Psoas muscle (tissue), 8 donors: Measurements from ENCODE around the gene TGIF1. TPM values are rescaled to one million over a fixed set of nuclear protein-coding genes. Genes with fewer than 3 reads are reported as not detected.

Experiments used
- ATAC-seq, 4 donors: fragments of 200-7000 bp; cut with Tn5 transposase; one replicate each; pipeline ENCODE4 v1.9.1; 2020; ENCODE audit warnings: moderate library complexity in 3 of 4, mild to moderate bottlenecking in 2 of 4
- DNase-seq, 2 donors: peaks; one replicate each; pipeline ENCODE4 v3.0.0-alpha.2; 2020
- H3K27ac ChIP-seq: fragments of 200-600 bp; one replicate; pipeline ENCODE4 v1.8.0; 2022
- H3K27me3 ChIP-seq, 3 donors: fragments of 200-600 bp in 1 of 3; one replicate each; pipeline versions ENCODE4 v1.6.1 to v1.8.0; 2013 to 2022; ENCODE audit warnings: low read length in 2 of 3, mild to moderate bottlenecking in 2 of 3, moderate library complexity in 1 of 3; ENCODE audit not compliant: insufficient read depth in 3 of 3
- H3K36me3 ChIP-seq, 2 donors: fragments of 200-600 bp in 1 of 2; one replicate each; pipeline versions ENCODE4 v1.6.1 to v1.8.0; 2013 to 2022; ENCODE audit warnings: low read depth in 1 of 2, mild to moderate bottlenecking in 1 of 2, moderate library complexity in 1 of 2; ENCODE audit not compliant: insufficient read depth in 1 of 2
- H3K4me1 ChIP-seq: fragments of 200-600 bp; one replicate; pipeline ENCODE4 v1.8.0; 2022
- H3K4me3 ChIP-seq: fragments of 200-600 bp; one replicate; pipeline ENCODE4 v1.8.0; 2022; ENCODE audit warnings: mild to moderate bottlenecking
- H3K9me3 ChIP-seq: fragments of 200-600 bp; one replicate; pipeline ENCODE4 v1.8.0; 2022
- WGBS, 3 donors: extraction: QIAGEN DNeasy Blood & Tissue Kit; methylation state at CpG; one replicate each; pipeline versions ENCODE4 v1.1.6 to v1.1.7; 2013; 5-methylcytosine and 5-hydroxymethylcytosine counted together
- intact Hi-C, 2 donors: fragments of 100-400 bp; cut with DNase I; formaldehyde crosslinking; loops; one replicate each; pipeline versions ENCODE4 v1.11.0 to v1.14.2; 2022
- polyA plus RNA-seq, 3 donors: library from polyadenylated mRNA; stranded (reverse); fragments of 200-250 nt; gene quantifications; one replicate each; pipeline ENCODE4 v1.2.3, GENCODE V29; 2013
- total RNA-seq, 4 donors: library from RNA; stranded (reverse); fragmentation: NEBNext Ultra II Directional in 2 of 4; extraction: Animal tissue kit (Norgen Biotek cat#: 25700) in 2 of 4; gene quantifications; one replicate each; pipeline versions ENCODE4 v1.2.1 to v1.2.4, GENCODE V29; 2021 to 2023
- TF ChIP-seq, protein P1 (sequence below): fragments of 200-600 bp; IDR thresholded peaks from one replicate; pipeline ENCODE4 v1.8.0; 2022; ENCODE audit warnings: antibody characterized with exemption
- donor health status: healthy with polysubstance abuse.
- donor health status: DM: no; HTN: no; CAD: no; lungs with moderate emphysema.
- donor health status: Bipolar disorder and iron deficiency.
- donor health status: healthy.
- donor health status: DM: yes; HTN: yes; CAD: no.
- donor health status: DM: no; HTN: no; CAD: no.
- donor health status: DM: no; HTN: no; CAD: no.
- donor health status: DM: yes; HTN: yes; CAD: no.

Gene TGIF1
- total and polyA plus RNA-seq, 7 donors = 18.2 to 200 (median 57.4) TPM

DNA sequence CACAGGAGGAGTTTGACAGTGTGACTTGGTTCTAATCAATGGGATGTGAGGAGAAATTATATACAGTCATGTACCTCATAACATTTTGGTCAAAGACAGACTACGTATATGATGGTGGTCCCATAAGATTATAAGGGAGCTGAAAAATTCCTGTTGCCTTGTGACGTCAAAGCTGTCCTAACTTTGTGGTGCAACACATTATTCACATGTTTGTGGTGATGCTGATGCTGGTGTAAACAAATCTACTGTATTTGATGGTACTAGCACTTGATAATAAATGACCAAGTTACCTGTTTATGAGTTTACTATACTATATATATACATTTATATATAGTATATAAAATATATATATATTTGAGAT lies 29.1 kb upstream of the TGIF1 start:
- intact Hi-C loops = loop anchor here (5.0 to 10.0 kb wide), 2 partner anchors 104 to 106 kb away; no protein-coding TSS in a partner anchor
- Histone ChIP-seq H3K4me3 (no peak overlapping the region), H3K36me3 (no peaks in the 10 kb centered on the region), H3K27ac (no peak overlapping the region), H3K4me1 (no peaks in the 10 kb centered on the region), H3K27me3 (no peaks in the 10 kb centered on the region), H3K9me3 (no peaks in the 10 kb centered on the region)
- 91 to 95% (median 92%) methylated on average over 2 of the region's 2 CpGs for WGBS, 3 donors
- ATAC-seq = no peak
- DNase-seq = no peak
- TF ChIP-seq, protein P1, sequence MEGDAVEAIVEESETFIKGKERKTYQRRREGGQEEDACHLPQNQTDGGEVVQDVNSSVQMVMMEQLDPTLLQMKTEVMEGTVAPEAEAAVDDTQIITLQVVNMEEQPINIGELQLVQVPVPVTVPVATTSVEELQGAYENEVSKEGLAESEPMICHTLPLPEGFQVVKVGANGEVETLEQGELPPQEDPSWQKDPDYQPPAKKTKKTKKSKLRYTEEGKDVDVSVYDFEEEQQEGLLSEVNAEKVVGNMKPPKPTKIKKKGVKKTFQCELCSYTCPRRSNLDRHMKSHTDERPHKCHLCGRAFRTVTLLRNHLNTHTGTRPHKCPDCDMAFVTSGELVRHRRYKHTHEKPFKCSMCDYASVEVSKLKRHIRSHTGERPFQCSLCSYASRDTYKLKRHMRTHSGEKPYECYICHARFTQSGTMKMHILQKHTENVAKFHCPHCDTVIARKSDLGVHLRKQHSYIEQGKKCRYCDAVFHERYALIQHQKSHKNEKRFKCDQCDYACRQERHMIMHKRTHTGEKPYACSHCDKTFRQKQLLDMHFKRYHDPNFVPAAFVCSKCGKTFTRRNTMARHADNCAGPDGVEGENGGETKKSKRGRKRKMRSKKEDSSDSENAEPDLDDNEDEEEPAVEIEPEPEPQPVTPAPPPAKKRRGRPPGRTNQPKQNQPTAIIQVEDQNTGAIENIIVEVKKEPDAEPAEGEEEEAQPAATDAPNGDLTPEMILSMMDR = no peak

DNA sequence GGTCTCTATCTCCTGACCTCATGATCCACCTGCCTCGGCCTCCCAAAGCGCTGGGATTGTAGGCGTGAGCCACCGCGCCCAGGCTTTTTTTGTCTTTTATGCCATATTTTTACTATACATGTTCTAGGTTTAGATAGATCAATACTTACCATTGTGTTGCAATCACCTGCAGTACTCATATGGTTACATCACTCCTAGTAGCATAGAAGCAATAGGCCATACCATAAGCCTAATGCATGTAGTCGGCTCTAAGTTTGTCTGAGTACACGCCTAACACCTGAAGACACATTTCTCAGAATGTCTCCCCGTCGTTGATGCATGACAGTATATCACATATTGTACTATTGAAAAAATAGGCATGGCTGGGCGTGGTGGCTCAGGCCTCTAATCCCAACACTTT lies 27.1 kb upstream of the TGIF1 start:
- Histone ChIP-seq H3K9me3 (no peaks in the 10 kb centered on the region), H3K27me3 (no peaks in the 10 kb centered on the region), H3K4me1 (no peaks in the 10 kb centered on the region), H3K27ac (no peak overlapping the region), H3K4me3 (no peak overlapping the region), H3K36me3 (no peaks in the 10 kb centered on the region)
- DNase-seq (no peak), ATAC-seq (no peak)
- TF ChIP-seq, protein P1 = no peak
- intact Hi-C loops = loop anchor here (5.0 to 10.0 kb wide), 2 partner anchors 106 to 108 kb away; no protein-coding TSS in a partner anchor
- 96 to 98% (median 97%) methylated on average over 10 of the region's 10 CpGs for WGBS, 3 donors

DNA sequence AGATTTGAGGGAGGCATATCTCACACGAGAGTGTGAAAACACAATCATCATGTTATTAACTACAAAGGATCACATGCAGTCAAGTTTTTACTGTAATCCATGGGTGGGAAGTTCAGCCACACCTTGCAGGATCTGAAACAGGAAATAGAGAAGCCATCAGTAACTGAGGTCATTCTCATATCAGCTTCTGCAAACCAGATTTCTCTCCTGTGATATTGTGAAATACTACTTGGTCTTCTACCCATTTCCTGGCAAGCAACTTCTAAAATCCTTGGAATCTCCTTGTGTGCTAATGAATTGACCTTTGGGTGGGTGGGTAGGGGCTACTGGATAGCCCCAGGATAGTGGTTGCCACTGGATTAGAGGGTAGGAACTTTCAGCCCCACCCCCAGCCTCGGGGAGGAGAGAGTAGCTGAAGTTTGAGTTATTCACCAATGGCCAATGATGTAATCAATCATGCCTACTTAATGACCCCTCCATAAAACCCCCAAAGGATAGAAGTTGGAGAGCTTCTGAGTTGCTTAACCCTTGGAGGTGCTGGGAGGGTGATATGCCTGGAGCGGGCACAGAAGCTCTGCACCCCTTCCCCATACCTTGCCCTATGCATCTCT lies 25.6 kb upstream of the TGIF1 start:
- H3K9me3 ChIP-seq = no peaks in the 10 kb centered on the region
- DNase-seq = no peak
- intact Hi-C loops = loop anchor here (5.0 to 10.0 kb wide), 2 partner anchors 107 to 110 kb away; no protein-coding TSS in a partner anchor
- H3K27me3 ChIP-seq = no peaks in the 10 kb centered on the region
- TF ChIP-seq, protein P1 = no peak
- WGBS, 3 donors = 43 to 52% (median 46%) methylated on average over 3 of the region's 3 CpGs
- no peaks in the 10 kb centered on the region for H3K36me3 ChIP-seq
- ATAC-seq = no peak
- no peak overlapping the region for H3K27ac ChIP-seq
- H3K4me3 ChIP-seq = no peak overlapping the region
- H3K4me1 ChIP-seq = no peaks in the 10 kb centered on the region

DNA sequence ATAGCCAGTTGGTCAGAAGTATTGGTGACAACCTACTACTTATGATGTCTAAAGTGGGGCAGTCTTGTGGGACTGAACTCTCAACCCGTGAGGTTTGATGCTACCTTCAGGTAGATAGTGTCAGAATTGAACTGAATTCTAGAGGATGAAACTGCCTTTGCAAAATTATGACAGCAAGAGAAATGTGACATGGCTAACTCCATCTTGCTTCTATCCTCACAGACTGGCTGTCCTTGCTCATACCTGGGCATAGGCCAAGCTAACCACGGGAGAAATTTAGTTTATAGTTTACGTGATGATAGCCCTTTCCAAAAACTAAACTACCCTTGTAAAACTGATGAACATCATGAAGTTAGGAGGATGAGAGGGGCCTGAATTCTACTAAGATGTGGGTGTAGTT lies 24.9 kb upstream of the TGIF1 start:
- WGBS, 3 donors = 69 to 85% (median 74%) methylated on average over 3 of the region's 3 CpGs
- Histone ChIP-seq H3K27ac (no peak overlapping the region), H3K36me3 (no peaks in the 10 kb centered on the region), H3K9me3 (no peaks in the 10 kb centered on the region), H3K4me1 (no peaks in the 10 kb centered on the region), H3K27me3 (no peaks in the 10 kb centered on the region), H3K4me3 (no peak overlapping the region)
- DNase-seq (no peak), ATAC-seq (no peak)
- TF ChIP-seq, protein P1 = no peak
- intact Hi-C loops = loop anchor here in 1 of 2 donors (10.0 kb wide), 1 partner anchor 110 kb away; no protein-coding TSS in a partner anchor

DNA sequence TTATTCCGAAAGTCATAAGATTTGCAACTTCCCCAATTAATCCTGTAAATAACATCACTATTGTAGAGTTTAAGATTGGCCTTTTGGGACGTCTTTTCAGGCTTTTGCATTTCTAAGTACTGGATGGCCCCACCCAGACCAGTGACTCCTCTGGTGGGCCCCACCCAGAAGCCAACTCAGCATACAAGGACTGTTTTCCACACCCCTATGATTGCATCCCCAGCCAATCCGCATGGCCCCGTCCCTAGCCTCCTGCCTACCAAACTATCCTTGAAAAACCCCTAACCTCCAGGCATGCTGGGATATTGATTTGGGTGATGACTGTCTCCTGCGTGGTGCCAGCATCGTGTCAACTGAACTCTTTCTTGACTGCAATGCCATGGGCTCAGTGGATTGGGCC lies 24.5 kb upstream of the TGIF1 start:
- Histone ChIP-seq H3K27me3 (no peaks in the 10 kb centered on the region), H3K4me3 (no peak overlapping the region), H3K27ac (no peak overlapping the region), H3K9me3 (no peaks in the 10 kb centered on the region), H3K36me3 (no peaks in the 10 kb centered on the region), H3K4me1 (no peaks in the 10 kb centered on the region)
- WGBS, 3 donors = 80 to 84% (median 81%) methylated on average over 6 of the region's 6 CpGs
- intact Hi-C loops = loop anchor here in 1 of 2 donors (10.0 kb wide), 1 partner anchor 111 kb away; no protein-coding TSS in a partner anchor
- ATAC-seq (no peak), DNase-seq (no peak)
- TF ChIP-seq, protein P1 = no peak
